ENCODE data around the gene DNAH8. TPM values are rescaled to one million over a fixed set of nuclear protein-coding genes. Genes with fewer than 3 reads are reported as not detected.

DNAH8 gene
- polyA plus RNA-seq, 1 of the 3 experiments (the other 2 are of a cell fraction) = not detected

DNA sequence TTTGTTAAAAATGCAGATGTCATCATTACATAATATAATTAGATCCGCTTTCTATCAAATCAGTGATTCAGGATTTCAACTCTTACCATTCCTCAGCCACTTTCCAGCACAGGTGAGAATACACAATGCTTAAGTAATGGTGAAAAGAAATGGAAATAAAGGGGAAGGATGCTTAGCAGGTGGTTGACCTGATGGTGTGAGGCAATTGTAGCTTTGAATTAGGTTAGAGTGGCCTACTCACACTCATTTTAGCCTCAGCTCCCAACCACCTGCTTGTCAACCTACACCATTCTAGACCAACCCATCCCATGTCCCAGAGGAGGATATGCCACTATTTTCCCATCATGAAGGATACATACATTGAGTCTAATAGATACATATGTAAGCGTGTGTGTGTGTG lies 138.1 kb downstream of the DNAH8 start:
- no peaks in the 10 kb centered on the region for H4K20me1 ChIP-seq (ENCODE audit: insufficient read depth)
- H3K9ac ChIP-seq = no peak overlapping the region
- no peak for TF ChIP-seq NRF1 (IDR thresholded peaks at IDR 0.05; ENCODE audit: low read depth, low read length)
- no peak for TF ChIP-seq MXI1 (IDR thresholded peaks at IDR 0.05; ENCODE audit: low read depth, low read length)
- TF ChIP-seq, protein P1, sequence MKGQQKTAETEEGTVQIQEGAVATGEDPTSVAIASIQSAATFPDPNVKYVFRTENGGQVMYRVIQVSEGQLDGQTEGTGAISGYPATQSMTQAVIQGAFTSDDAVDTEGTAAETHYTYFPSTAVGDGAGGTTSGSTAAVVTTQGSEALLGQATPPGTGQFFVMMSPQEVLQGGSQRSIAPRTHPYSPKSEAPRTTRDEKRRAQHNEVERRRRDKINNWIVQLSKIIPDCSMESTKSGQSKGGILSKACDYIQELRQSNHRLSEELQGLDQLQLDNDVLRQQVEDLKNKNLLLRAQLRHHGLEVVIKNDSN (IDR thresholded peaks at IDR 0.05; ENCODE audit: borderline replicate concordance, low read depth) = no peak
- TF ChIP-seq, protein P2, sequence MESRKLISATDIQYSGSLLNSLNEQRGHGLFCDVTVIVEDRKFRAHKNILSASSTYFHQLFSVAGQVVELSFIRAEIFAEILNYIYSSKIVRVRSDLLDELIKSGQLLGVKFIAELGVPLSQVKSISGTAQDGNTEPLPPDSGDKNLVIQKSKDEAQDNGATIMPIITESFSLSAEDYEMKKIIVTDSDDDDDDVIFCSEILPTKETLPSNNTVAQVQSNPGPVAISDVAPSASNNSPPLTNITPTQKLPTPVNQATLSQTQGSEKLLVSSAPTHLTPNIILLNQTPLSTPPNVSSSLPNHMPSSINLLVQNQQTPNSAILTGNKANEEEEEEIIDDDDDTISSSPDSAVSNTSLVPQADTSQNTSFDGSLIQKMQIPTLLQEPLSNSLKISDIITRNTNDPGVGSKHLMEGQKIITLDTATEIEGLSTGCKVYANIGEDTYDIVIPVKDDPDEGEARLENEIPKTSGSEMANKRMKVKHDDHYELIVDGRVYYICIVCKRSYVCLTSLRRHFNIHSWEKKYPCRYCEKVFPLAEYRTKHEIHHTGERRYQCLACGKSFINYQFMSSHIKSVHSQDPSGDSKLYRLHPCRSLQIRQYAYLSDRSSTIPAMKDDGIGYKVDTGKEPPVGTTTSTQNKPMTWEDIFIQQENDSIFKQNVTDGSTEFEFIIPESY (IDR thresholded peaks at IDR 0.05; ENCODE audit: borderline replicate concordance, low read depth) = no peak
- TF ChIP-seq, protein P3, sequence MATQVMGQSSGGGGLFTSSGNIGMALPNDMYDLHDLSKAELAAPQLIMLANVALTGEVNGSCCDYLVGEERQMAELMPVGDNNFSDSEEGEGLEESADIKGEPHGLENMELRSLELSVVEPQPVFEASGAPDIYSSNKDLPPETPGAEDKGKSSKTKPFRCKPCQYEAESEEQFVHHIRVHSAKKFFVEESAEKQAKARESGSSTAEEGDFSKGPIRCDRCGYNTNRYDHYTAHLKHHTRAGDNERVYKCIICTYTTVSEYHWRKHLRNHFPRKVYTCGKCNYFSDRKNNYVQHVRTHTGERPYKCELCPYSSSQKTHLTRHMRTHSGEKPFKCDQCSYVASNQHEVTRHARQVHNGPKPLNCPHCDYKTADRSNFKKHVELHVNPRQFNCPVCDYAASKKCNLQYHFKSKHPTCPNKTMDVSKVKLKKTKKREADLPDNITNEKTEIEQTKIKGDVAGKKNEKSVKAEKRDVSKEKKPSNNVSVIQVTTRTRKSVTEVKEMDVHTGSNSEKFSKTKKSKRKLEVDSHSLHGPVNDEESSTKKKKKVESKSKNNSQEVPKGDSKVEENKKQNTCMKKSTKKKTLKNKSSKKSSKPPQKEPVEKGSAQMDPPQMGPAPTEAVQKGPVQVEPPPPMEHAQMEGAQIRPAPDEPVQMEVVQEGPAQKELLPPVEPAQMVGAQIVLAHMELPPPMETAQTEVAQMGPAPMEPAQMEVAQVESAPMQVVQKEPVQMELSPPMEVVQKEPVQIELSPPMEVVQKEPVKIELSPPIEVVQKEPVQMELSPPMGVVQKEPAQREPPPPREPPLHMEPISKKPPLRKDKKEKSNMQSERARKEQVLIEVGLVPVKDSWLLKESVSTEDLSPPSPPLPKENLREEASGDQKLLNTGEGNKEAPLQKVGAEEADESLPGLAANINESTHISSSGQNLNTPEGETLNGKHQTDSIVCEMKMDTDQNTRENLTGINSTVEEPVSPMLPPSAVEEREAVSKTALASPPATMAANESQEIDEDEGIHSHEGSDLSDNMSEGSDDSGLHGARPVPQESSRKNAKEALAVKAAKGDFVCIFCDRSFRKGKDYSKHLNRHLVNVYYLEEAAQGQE (IDR thresholded peaks at IDR 0.05; ENCODE audit: low read depth, low read length) = no peak
- TF ChIP-seq, protein P4, sequence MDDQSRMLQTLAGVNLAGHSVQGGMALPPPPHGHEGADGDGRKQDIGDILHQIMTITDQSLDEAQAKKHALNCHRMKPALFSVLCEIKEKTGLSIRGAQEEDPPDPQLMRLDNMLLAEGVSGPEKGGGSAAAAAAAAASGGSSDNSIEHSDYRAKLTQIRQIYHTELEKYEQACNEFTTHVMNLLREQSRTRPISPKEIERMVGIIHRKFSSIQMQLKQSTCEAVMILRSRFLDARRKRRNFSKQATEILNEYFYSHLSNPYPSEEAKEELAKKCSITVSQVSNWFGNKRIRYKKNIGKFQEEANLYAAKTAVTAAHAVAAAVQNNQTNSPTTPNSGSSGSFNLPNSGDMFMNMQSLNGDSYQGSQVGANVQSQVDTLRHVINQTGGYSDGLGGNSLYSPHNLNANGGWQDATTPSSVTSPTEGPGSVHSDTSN (IDR thresholded peaks at IDR 0.05) = no peak
- TF ChIP-seq CHD2 (IDR thresholded peaks at IDR 0.05; ENCODE audit: low read length, partially characterized antibody) = no peak
- TF ChIP-seq FOXJ3 (CRISPR knock-in tag; IDR thresholded peaks at IDR 0.05) = no peak
- TF ChIP-seq, protein P5, sequence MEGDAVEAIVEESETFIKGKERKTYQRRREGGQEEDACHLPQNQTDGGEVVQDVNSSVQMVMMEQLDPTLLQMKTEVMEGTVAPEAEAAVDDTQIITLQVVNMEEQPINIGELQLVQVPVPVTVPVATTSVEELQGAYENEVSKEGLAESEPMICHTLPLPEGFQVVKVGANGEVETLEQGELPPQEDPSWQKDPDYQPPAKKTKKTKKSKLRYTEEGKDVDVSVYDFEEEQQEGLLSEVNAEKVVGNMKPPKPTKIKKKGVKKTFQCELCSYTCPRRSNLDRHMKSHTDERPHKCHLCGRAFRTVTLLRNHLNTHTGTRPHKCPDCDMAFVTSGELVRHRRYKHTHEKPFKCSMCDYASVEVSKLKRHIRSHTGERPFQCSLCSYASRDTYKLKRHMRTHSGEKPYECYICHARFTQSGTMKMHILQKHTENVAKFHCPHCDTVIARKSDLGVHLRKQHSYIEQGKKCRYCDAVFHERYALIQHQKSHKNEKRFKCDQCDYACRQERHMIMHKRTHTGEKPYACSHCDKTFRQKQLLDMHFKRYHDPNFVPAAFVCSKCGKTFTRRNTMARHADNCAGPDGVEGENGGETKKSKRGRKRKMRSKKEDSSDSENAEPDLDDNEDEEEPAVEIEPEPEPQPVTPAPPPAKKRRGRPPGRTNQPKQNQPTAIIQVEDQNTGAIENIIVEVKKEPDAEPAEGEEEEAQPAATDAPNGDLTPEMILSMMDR (IDR thresholded peaks at IDR 0.05) = no peak
- TF ChIP-seq FOXM1 (IDR thresholded peaks at IDR 0.05; ENCODE audit: low read depth) = no peak
- no peak for TF ChIP-seq RAD21 (IDR thresholded peaks at IDR 0.05; ENCODE audit: low read length)
- no peak for TF ChIP-seq TEAD4 (IDR thresholded peaks at IDR 0.05; ENCODE audit: borderline replicate concordance, insufficient read depth)
- TF ChIP-seq TAF1 (IDR thresholded peaks at IDR 0.05; ENCODE audit: borderline replicate concordance, low read depth, low read length) = no peak
- H3K9me3 ChIP-seq = no peaks in the 10 kb centered on the region
- ChIA-PET CTCF (no interaction called here), POLR2A (no interaction called here)
- no peaks in the 10 kb centered on the region for H3F3A ChIP-seq (replicated peaks; ENCODE audit: insufficient read depth)
- no peaks in the 10 kb centered on the region for H3K27me3 ChIP-seq (ENCODE audit: insufficient read depth)
- H3K4me1 ChIP-seq (ENCODE audit: control insufficient read depth in 1 of 2, insufficient read depth in 2 of 2, low read depth in 1 of 2, low read length in 1 of 2) = no peaks in the 10 kb centered on the region; a peak in 1 of 4 replicates
- H3K4me3 ChIP-seq (ENCODE audit: low read depth in 2 of 2, low read length in 1 of 2) = no peak overlapping the region
- no peak overlapping the region for H2AFZ ChIP-seq (ENCODE audit: low read depth)
- no peak for DNase-seq
- H3K27ac ChIP-seq (ENCODE audit: low read depth in 2 of 2, low read length in 1 of 2) = no peak overlapping the region
- H3K36me3 ChIP-seq (replicated peaks in 1 of 2; ENCODE audit: control insufficient read depth in 1 of 2, insufficient read depth in 2 of 2, low read length in 1 of 2) = no peaks in the 10 kb centered on the region
- no peaks in the 10 kb centered on the region for H3K9me2 ChIP-seq
- no peak overlapping the region for H3K4me2 ChIP-seq
- WGBS (ENCODE audit: low lambda C conversion rate) = 55% methylated on average over 2 of the region's 2 CpGs
- no peaks in the 10 kb centered on the region for H3K79me2 ChIP-seq (ENCODE audit: insufficient read depth)
